HAP-1 (cell line): ENCODE measurements around the gene SRSF3.

ENCODE experiments used
- DNase-seq, 2 experiments: peaks; one replicate each; pipeline ENCODE4 v3.0.0-alpha.2; 2016 to 2020; ENCODE audit warnings: low spot score in 2 of 2
- H3K27me3 ChIP-seq: fragments of 250-450 bp; sonication (Bioruptor Pico); 2 replicates; pipeline ENCODE4 v1.5.1; 2020; ENCODE audit warnings: low read depth, mild to moderate bottlenecking, moderate library complexity
- H3K36me3 ChIP-seq: fragments of 250-450 bp; sonication (Bioruptor Pico); replicated peaks from 2 replicates; pipeline ENCODE4 v1.5.1; 2020; ENCODE audit warnings: mild to moderate bottlenecking
- H3K4me1 ChIP-seq: fragments of 250-450 bp; sonication (Bioruptor Pico); 2 replicates; pipeline ENCODE4 v1.5.1; 2020; ENCODE audit warnings: mild to moderate bottlenecking
- H3K4me3 ChIP-seq: fragments of 250-450 bp; sonication (Bioruptor Pico); 2 replicates; pipeline ENCODE4 v1.5.1; 2020; ENCODE audit warnings: mild to moderate bottlenecking, moderate library complexity
- H3K9me3 ChIP-seq: fragments of 250-450 bp; sonication (Bioruptor Pico); 2 replicates; pipeline ENCODE4 v1.5.1; 2020; ENCODE audit warnings: mild to moderate bottlenecking, moderate library complexity
- in situ Hi-C: fragments of 300-500 bp; cut with MboI; formaldehyde crosslinking; loops from 3 replicates; pipeline ENCODE4 v1.14.3; 2020; ENCODE audit warnings: low sequenced_read_pairs, inconsistent platforms, mixed read lengths

The SRSF3 gene

GRCh38 chr6:36613200-36613995, 19.2 kb downstream of the SRSF3 start:
- in situ Hi-C loops, result loop anchor here (25.0 kb wide), 3 partner anchors 99 to 599 kb away; partner anchors contain the start of gene FGD2
- Histone ChIP-seq H3K4me3 (no peak overlapping the region), H3K27me3 (no peaks in the 10 kb centered on the region), H3K36me3 (peaks cover 49% of the 10 kb centered on the region), H3K4me1 (no peaks in the 10 kb centered on the region), H3K9me3 (no peaks in the 10 kb centered on the region)
- DNase-seq, result no peak

- in situ Hi-C loops, result loop anchor here (25.0 kb wide), 3 partner anchors 97 to 597 kb away; partner anchors contain the start of gene FGD2
- peak in 1 of 2 experiments; percentile 52 for DNase-seq
- peaks cover 35% of the 10 kb centered on the region for H3K36me3 ChIP-seq
Observed at GRCh38 chr6:36615018-36615761, 21.0 kb downstream of the SRSF3 start.

GRCh38 chr6:36616893-36617521, 22.8 kb downstream of the SRSF3 start:
- in situ Hi-C loops, result loop anchor here (25.0 kb wide), 3 partner anchors 95 to 595 kb away; partner anchors contain the start of gene FGD2
- Histone ChIP-seq H3K4me1 (no peaks in the 10 kb centered on the region), H3K36me3 (peaks cover 17% of the 10 kb centered on the region), H3K27me3 (no peaks in the 10 kb centered on the region), H3K9me3 (no peaks in the 10 kb centered on the region), H3K4me3 (no peak overlapping the region)
- DNase-seq, result no peak

More at GRCh38 chr6:36615018-36615761, 21.0 kb downstream of the SRSF3 start:
- H3K4me3 ChIP-seq, result no peak overlapping the region
- H3K9me3 ChIP-seq, result no peaks in the 10 kb centered on the region
- no peaks in the 10 kb centered on the region for H3K4me1 ChIP-seq
- no peaks in the 10 kb centered on the region for H3K27me3 ChIP-seq

GRCh38 chr6:36618366-36619355, 24.5 kb downstream of the SRSF3 start:
- H3K4me3 ChIP-seq, result no peak overlapping the region
- no peak for DNase-seq
- in situ Hi-C loops, result loop anchor here (25.0 kb wide), 3 partner anchors 94 to 594 kb away; partner anchors contain the start of gene FGD2
- no peaks in the 10 kb centered on the region for H3K9me3 ChIP-seq
- H3K27me3 ChIP-seq, result no peaks in the 10 kb centered on the region
- H3K36me3 ChIP-seq, result peaks cover 3% of the 10 kb centered on the region
- no peaks in the 10 kb centered on the region for H3K4me1 ChIP-seq

GRCh38 chr6:36621371-36621855, 27.3 kb downstream of the SRSF3 start:
- Histone ChIP-seq H3K9me3 (no peaks in the 10 kb centered on the region), H3K27me3 (no peaks in the 10 kb centered on the region), H3K4me1 (no peaks in the 10 kb centered on the region), H3K4me3 (no peak overlapping the region), H3K36me3 (no peaks in the 10 kb centered on the region; the same call in 1 of the 2 replicates)
- no peak for DNase-seq
- in situ Hi-C loops, result loop anchor here (5.0 to 25.0 kb wide), 5 partner anchors 91 to 591 kb away; partner anchors contain the start of gene FGD2

GRCh38 chr6:36622901-36623546, 28.9 kb downstream of the SRSF3 start:
- H3K4me1 ChIP-seq, result no peaks in the 10 kb centered on the region
- H3K27me3 ChIP-seq, result no peaks in the 10 kb centered on the region
- no peaks in the 10 kb centered on the region for H3K9me3 ChIP-seq
- no peak overlapping the region for H3K4me3 ChIP-seq
- no peaks in the 10 kb centered on the region; the same call in 1 of the 2 replicates for H3K36me3 ChIP-seq
- in situ Hi-C loops, result loop anchor here (5.0 to 25.0 kb wide), 5 partner anchors 89 to 589 kb away; partner anchors contain the start of gene FGD2
- DNase-seq, result no peak

- Histone ChIP-seq H3K36me3 (no peaks in the 10 kb centered on the region; the same call in 1 of the 2 replicates), H3K4me3 (no peak overlapping the region), H3K27me3 (no peaks in the 10 kb centered on the region), H3K4me1 (no peaks in the 10 kb centered on the region), H3K9me3 (no peaks in the 10 kb centered on the region)
- DNase-seq, result peak; percentile 48 to 90
- in situ Hi-C loops, result loop anchor here (5.0 to 25.0 kb wide), 5 partner anchors 88 to 588 kb away; partner anchors contain the start of gene FGD2
Observed at GRCh38 chr6:36623547-36624459, 29.6 kb downstream of the SRSF3 start.

- in situ Hi-C loops, result loop anchor here (5.0 to 25.0 kb wide), 5 partner anchors 88 to 588 kb away; partner anchors contain the start of gene FGD2
- Histone ChIP-seq H3K36me3 (no peaks in the 10 kb centered on the region; the same call in 1 of the 2 replicates), H3K27me3 (no peaks in the 10 kb centered on the region), H3K4me1 (no peaks in the 10 kb centered on the region), H3K9me3 (no peaks in the 10 kb centered on the region), H3K4me3 (no peak overlapping the region)
- no peak for DNase-seq
Observed at GRCh38 chr6:36624461-36625157, 30.4 kb downstream of the SRSF3 start.

- no peaks in the 10 kb centered on the region for H3K27me3 ChIP-seq
- in situ Hi-C loops, result loop anchor here (10.0 kb wide), 1 partner anchor 129 kb away; no protein-coding TSS in a partner anchor
- no peaks in the 10 kb centered on the region for H3K36me3 ChIP-seq
- H3K4me1 ChIP-seq, result no peaks in the 10 kb centered on the region
- DNase-seq, result no peak
- H3K4me3 ChIP-seq, result no peak overlapping the region
- H3K9me3 ChIP-seq, result no peaks in the 10 kb centered on the region
Observed at GRCh38 chr6:36625158-36625919, 31.2 kb downstream of the SRSF3 start.

- Histone ChIP-seq H3K4me3 (no peak overlapping the region), H3K4me1 (no peaks in the 10 kb centered on the region)
- in situ Hi-C loops, result loop anchor here (10.0 kb wide), 1 partner anchor 128 kb away; no protein-coding TSS in a partner anchor
Observed at GRCh38 chr6:36626636-36627035, 32.5 kb downstream of the SRSF3 start.

More at GRCh38 chr6:36626636-36627035, 32.5 kb downstream of the SRSF3 start:
- DNase-seq, result no peak
- no peaks in the 10 kb centered on the region for H3K36me3 ChIP-seq
- H3K9me3 ChIP-seq, result no peaks in the 10 kb centered on the region
- no peaks in the 10 kb centered on the region for H3K27me3 ChIP-seq
